Thyroid gland (tissue), 4 donors: Measurements from ENCODE around the gene ZNF652. TPM values are rescaled to one million over a fixed set of nuclear protein-coding genes. Genes with fewer than 3 reads are reported as not detected.

Experiments
- DNase-seq, 2 donors: peaks; one replicate each; pipeline ENCODE4 v3.0.0-alpha.2; 2019
- H3K27ac ChIP-seq, 3 donors: fragments of 200-600 bp; sonication (generic); 1 replicate in 2 of 3; 2 replicates in 1 of 3; pipeline ENCODE4 v1.5.1; 2016 to 2019; ENCODE audit warnings: mild to moderate bottlenecking in 1 of 3, moderate library complexity in 1 of 3
- H3K27me3 ChIP-seq: fragments of 200-600 bp; sonication (generic); one replicate; pipeline ENCODE4 v1.5.1; 2019
- H3K36me3 ChIP-seq, 2 donors: fragments of 200-600 bp; sonication (generic); one replicate each; pipeline ENCODE4 v1.5.1; 2016 to 2019
- H3K4me1 ChIP-seq, 2 donors: fragments of 200-600 bp; sonication (generic); one replicate each; pipeline ENCODE4 v1.5.1; 2017 to 2019
- H3K4me3 ChIP-seq, 3 donors: fragments of 200-600 bp; sonication (generic); replicated peaks in 1 of 3; 1 replicate in 2 of 3; 2 replicates in 1 of 3; pipeline ENCODE4 v1.5.1; 2016; ENCODE audit warnings: mild to moderate bottlenecking in 1 of 3
- H3K9me3 ChIP-seq: fragments of 200-600 bp; sonication (generic); one replicate; pipeline ENCODE4 v1.5.1; 2017
- POLR2A ChIP-seq, 2 donors: fragments of 450-650 bp; IDR thresholded peaks; one replicate each; pipeline ENCODE4 v1.6.1; 2017; ENCODE audit warnings: antibody characterized with exemption in 2 of 2, mild to moderate bottlenecking in 2 of 2, moderate library complexity in 1 of 2
- WGBS, 2 donors: methylation state at CpG; one replicate each; pipeline ENCODE4 v1.1.5; 2017; 5-methylcytosine and 5-hydroxymethylcytosine counted together
- intact Hi-C: fragments of 100-400 bp; cut with DNase I; formaldehyde crosslinking; loops from one replicate; pipeline ENCODE4 v1.15.1; 2023
- total RNA-seq, 4 donors: library from RNA; depleted of rRNA; stranded (reverse); fragments of >200 nt; gene quantifications; one replicate each; pipeline ENCODE4 v1.2.3, GENCODE V29; 2016
- TF ChIP-seq, protein P1 (sequence below), 6 experiments: fragments of 200-600 bp in 3 of 6; fragments of 450-650 bp in 3 of 6; sonication (generic) in 3 of 6; IDR thresholded peaks; one replicate each; pipeline ENCODE4 v1.5.1; 2016 to 2019; ENCODE audit warnings: antibody characterized with exemption in 6 of 6, mild to moderate bottlenecking in 2 of 6, inconsistent platforms in 1 of 6, moderate library complexity in 1 of 6

The ZNF652 gene
- total RNA-seq, 4 donors from 2014 or later: 60.0 to 64.9 (median 62.1) TPM

DNA sequence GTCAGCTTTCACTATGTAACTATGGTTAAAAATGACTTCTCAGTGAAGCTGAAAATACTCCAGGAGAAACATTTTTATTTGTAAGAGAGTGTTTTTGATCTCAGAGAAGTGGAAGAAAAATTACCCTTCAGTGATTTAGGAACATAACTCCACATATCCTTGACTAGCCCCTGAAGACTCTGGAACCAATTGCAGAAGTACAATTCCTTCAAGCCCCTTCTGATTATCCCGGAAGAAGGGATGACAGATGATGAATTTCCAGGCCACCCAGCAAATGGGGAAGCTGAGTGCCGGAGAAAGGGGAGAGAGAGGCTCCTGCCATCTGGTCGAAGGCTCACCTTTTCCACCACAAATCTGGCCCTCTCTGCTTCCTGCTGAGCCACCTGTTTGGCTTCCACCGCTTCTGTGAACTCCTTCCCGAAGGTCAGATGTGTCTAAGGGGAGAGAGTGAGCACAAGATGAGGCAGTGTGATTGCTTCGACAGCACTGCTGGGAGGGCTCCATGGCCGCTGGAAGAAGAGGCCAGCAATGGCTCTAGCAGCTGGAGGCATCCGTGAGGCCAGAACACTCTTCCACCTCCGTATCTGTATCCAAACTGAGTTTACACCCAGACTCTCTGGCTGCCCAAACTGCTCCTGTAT, 44.5 kb upstream of the ZNF652 start:
- H3K27me3 ChIP-seq: no peaks in the 10 kb centered on the region
- no peak for TF ChIP-seq POLR2A (IDR thresholded peaks at IDR 0.05)
- TF ChIP-seq, protein P1, sequence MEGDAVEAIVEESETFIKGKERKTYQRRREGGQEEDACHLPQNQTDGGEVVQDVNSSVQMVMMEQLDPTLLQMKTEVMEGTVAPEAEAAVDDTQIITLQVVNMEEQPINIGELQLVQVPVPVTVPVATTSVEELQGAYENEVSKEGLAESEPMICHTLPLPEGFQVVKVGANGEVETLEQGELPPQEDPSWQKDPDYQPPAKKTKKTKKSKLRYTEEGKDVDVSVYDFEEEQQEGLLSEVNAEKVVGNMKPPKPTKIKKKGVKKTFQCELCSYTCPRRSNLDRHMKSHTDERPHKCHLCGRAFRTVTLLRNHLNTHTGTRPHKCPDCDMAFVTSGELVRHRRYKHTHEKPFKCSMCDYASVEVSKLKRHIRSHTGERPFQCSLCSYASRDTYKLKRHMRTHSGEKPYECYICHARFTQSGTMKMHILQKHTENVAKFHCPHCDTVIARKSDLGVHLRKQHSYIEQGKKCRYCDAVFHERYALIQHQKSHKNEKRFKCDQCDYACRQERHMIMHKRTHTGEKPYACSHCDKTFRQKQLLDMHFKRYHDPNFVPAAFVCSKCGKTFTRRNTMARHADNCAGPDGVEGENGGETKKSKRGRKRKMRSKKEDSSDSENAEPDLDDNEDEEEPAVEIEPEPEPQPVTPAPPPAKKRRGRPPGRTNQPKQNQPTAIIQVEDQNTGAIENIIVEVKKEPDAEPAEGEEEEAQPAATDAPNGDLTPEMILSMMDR (IDR thresholded peaks at IDR 0.05): no peak
- no peak overlapping the region for H3K27ac ChIP-seq
- no peak overlapping the region for H3K4me3 ChIP-seq
- H3K9me3 ChIP-seq: no peaks in the 10 kb centered on the region
- H3K4me1 ChIP-seq: peaks cover 3 to 7% of the 10 kb centered on the region in 2 donors
- intact Hi-C loops: no loop called here
- peaks cover 61 to 62% of the 10 kb centered on the region in 2 donors for H3K36me3 ChIP-seq
- 90 to 92% methylated on average over 9 of the region's 9 CpGs for WGBS, 2 donors
- no peak for DNase-seq

DNA sequence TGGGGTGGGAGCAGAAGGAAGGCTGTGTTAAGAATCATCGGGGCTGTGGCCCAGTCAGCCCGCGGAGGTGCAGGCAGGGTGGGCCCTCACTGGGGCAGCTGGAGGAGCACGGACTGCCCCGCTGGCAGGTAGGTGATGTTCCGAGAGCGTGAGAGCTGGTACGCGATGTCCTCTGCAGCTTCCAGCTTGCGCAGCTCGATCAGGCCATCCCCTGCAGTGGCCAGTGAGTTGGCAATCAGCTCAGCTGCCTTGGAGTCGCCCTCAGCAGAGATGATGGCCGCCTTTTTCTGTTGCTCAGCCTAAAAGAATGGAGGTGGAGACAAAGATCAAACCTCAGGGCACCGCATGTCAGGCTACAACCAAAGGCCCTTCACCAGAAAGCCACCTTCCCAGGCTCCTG, 42.9 kb upstream of the ZNF652 start:
- intact Hi-C loops: no loop called here
- H3K27me3 ChIP-seq: no peaks in the 10 kb centered on the region
- no peak overlapping the region for H3K4me3 ChIP-seq
- DNase-seq: no peak
- no peak overlapping the region for H3K27ac ChIP-seq
- peaks cover 47 to 55% of the 10 kb centered on the region in 2 donors for H3K36me3 ChIP-seq
- H3K4me1 ChIP-seq: peaks cover 3 to 7% of the 10 kb centered on the region in 2 donors
- TF ChIP-seq POLR2A (IDR thresholded peaks at IDR 0.05): no peak
- TF ChIP-seq, protein P1 (IDR thresholded peaks at IDR 0.05): no peak
- no peaks in the 10 kb centered on the region for H3K9me3 ChIP-seq
- WGBS, 2 donors: 90 to 96% methylated on average over 14 of the region's 14 CpGs

DNA sequence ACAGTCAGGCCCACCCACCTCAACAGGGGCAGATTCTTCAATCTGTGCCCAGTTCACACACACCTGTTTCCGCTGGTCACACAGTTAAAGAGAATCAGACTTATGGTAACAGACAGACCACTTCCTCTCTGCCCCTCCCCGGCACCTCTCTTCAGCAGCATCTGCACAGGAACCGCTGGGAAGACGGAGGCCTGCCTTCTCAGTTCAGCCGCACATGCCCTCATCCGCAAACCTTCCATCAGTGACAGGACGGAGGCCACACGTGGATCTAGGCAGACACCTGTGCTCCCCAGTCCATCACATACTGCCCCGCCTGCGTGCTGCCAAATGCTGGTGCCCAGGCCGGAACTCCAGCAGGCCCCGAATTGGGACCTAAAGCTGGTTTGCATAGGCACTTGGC, 42.3 kb upstream of the ZNF652 start:
- no peaks in the 10 kb centered on the region for H3K9me3 ChIP-seq
- intact Hi-C loops: no loop called here
- DNase-seq: no peak
- H3K4me1 ChIP-seq: peaks cover 3 to 7% of the 10 kb centered on the region in 2 donors
- no peak overlapping the region for H3K27ac ChIP-seq
- 88 to 90% methylated on average over 9 to 12 of the region's 12 CpGs for WGBS, 2 donors
- no peaks in the 10 kb centered on the region for H3K27me3 ChIP-seq
- H3K4me3 ChIP-seq: no peak overlapping the region
- H3K36me3 ChIP-seq: peaks cover 45 to 55% of the 10 kb centered on the region in 2 donors
- TF ChIP-seq, protein P1 (IDR thresholded peaks at IDR 0.05): no peak
- TF ChIP-seq POLR2A (IDR thresholded peaks at IDR 0.05): no peak

DNA sequence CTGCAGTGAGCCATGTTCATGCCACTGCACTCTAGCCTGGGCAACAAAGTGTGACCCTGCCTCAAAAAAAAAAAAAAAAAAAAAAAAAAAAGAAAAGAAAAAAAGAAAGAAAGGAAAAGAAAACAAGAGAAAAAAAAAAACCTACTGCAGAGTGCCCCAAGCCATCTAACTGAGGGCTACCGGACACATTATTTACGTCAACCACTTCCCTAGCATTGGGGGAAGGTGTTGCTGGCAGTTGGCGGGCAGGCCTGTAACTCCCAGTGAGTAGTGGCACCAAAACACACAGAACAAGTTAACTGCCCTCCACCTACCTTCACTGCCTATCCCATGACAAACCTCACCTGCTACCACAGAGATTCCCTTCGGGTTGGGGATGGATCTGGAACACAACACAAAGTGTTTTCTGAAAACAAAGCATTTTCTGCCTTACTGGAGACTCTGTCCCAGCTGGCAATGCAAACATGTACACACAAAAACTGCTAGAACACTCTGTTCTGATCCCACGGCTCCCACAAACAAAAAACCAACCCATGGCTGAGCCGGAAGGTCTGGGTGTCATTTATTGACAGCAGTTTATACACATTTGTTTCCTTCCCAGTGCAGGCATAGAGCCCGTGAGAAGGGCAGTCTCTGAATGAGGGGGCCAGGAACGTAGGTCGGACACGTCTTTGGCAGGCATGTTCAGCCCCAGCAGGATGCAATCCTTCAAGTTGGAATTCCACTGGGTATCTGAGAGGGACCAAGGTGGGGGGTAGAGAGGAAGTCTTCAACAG, 41.7 kb upstream of the ZNF652 start:
- peaks cover 39 to 49% of the 10 kb centered on the region in 2 donors for H3K36me3 ChIP-seq
- intact Hi-C loops: no loop called here
- H3K27me3 ChIP-seq: no peaks in the 10 kb centered on the region
- no peak overlapping the region for H3K4me3 ChIP-seq
- H3K27ac ChIP-seq: no peak overlapping the region
- 86 to 89% methylated on average over 6 to 10 of the region's 10 CpGs for WGBS, 2 donors
- TF ChIP-seq POLR2A (IDR thresholded peaks at IDR 0.05): no peak
- TF ChIP-seq, protein P1 (IDR thresholded peaks at IDR 0.05): no peak
- no peaks in the 10 kb centered on the region for H3K9me3 ChIP-seq
- DNase-seq: no peak
- H3K4me1 ChIP-seq: peaks cover 3 to 7% of the 10 kb centered on the region in 2 donors

DNA sequence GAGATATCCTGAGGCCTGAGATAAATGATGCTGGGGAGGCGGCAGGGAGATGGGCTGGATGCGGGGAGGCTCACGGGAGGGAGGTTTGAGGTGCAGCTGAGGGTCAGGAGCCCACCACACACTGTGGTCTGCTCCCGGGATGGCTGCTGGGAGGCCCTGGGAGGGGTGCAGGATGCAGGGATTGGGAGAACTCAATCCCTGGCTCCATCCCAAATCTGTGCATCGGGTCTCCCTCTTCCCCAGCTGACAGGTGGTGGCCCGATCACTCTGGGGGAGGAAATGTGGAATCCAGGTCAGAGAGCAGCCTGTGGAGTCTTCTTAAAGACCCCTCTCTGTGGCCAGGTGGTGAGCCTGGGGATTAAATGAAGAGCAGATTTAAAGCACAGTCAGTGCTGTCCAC, 40.7 kb upstream of the ZNF652 start:
- no peak for DNase-seq
- Histone ChIP-seq H3K9me3 (no peaks in the 10 kb centered on the region), H3K4me1 (no peaks in the 10 kb centered on the region), H3K36me3 (peaks cover 32 to 42% of the 10 kb centered on the region in 2 donors), H3K4me3 (no peak overlapping the region), H3K27ac (no peak overlapping the region), H3K27me3 (no peaks in the 10 kb centered on the region)
- intact Hi-C loops: no loop called here
- 78 to 83% methylated on average over 6 of the region's 6 CpGs for WGBS, 2 donors
- TF ChIP-seq POLR2A (IDR thresholded peaks at IDR 0.05): no peak
- TF ChIP-seq, protein P1 (IDR thresholded peaks at IDR 0.05): no peak
